ENCODE results near the gene PRDM8.
A peak's percentile ranks its signal among the peaks of the same experiment; 100 is the strongest.

PRDM8 gene

DNA sequence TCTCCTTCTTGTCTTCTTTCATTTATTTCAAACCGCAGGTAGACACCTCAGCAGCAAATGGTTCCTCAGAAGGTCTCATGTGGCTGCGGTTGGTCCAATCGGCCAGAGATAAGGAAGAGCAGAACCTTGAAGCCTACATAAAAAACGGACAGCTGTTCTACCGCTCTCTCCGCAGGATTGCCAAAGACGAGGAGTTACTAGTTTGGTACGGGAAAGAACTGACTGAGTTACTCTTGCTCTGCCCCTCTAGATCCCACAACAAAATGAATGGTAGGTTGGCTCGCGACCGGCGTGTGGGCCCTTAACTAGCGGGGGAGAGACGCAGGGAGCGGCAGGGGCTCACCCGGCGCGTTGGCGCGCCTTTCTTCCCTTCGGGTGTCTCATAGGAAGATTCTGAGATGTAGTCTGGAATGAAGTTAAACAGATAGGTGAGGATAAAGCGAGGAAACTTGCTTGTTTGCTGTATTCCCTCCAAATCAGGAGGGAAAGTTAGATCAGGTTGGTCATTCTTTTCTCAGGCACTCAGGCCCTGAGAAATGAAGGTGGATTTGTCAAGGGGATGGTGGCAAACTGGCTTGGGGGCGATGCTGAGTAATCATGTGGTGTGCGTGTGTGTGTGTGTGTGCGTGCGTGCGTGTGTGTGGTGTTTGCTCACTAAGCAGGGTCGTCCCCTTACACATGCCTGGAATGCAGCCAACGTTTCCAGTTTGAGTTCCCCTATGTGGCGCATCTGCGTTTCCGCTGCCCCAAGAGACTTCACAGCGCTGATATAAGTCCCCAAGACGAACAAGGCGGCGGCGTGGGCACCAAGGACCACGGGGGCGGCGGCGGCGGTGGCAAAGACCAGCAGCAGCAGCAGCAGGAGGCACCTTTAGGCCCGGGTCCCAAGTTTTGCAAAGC lies 4.2 kb downstream of the PRDM8 start:
- H3K4me3 ChIP-seq (ENCODE audit: low read depth, low read length), result peak overlapping the region; percentile 60
- TF ChIP-seq, protein P1, sequence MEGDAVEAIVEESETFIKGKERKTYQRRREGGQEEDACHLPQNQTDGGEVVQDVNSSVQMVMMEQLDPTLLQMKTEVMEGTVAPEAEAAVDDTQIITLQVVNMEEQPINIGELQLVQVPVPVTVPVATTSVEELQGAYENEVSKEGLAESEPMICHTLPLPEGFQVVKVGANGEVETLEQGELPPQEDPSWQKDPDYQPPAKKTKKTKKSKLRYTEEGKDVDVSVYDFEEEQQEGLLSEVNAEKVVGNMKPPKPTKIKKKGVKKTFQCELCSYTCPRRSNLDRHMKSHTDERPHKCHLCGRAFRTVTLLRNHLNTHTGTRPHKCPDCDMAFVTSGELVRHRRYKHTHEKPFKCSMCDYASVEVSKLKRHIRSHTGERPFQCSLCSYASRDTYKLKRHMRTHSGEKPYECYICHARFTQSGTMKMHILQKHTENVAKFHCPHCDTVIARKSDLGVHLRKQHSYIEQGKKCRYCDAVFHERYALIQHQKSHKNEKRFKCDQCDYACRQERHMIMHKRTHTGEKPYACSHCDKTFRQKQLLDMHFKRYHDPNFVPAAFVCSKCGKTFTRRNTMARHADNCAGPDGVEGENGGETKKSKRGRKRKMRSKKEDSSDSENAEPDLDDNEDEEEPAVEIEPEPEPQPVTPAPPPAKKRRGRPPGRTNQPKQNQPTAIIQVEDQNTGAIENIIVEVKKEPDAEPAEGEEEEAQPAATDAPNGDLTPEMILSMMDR (conservative IDR thresholded peaks at IDR 0.05; ENCODE audit: low read depth, low read length), result no peak
- DNase-seq (ENCODE audit: low read depth), result peak; percentile 49

DNA sequence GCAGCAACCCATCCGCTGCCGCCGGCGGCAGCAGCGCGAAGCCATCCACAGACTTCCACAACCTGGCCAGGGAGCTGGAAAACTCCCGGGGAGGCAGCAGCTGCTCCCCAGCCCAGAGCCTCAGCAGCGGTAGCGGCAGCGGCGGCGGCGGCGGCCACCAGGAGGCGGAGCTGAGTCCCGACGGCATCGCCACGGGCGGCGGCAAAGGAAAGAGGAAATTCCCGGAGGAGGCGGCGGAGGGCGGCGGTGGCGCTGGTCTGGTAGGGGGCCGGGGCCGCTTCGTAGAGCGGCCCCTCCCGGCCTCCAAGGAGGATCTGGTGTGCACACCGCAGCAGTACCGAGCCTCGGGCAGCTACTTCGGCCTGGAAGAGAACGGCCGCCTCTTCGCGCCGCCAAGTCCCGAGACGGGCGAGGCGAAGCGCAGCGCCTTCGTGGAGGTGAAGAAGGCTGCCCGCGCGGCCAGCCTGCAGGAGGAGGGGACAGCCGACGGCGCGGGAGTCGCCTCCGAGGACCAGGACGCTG lies 4.9 kb downstream of the PRDM8 start:
- peak overlapping the region; percentile 60 for H3K4me3 ChIP-seq (ENCODE audit: low read depth, low read length)
- DNase-seq (ENCODE audit: low read depth), result peak; percentile 70
- TF ChIP-seq, protein P1 (conservative IDR thresholded peaks at IDR 0.05; ENCODE audit: low read depth, low read length), result peak; percentile 60

DNA sequence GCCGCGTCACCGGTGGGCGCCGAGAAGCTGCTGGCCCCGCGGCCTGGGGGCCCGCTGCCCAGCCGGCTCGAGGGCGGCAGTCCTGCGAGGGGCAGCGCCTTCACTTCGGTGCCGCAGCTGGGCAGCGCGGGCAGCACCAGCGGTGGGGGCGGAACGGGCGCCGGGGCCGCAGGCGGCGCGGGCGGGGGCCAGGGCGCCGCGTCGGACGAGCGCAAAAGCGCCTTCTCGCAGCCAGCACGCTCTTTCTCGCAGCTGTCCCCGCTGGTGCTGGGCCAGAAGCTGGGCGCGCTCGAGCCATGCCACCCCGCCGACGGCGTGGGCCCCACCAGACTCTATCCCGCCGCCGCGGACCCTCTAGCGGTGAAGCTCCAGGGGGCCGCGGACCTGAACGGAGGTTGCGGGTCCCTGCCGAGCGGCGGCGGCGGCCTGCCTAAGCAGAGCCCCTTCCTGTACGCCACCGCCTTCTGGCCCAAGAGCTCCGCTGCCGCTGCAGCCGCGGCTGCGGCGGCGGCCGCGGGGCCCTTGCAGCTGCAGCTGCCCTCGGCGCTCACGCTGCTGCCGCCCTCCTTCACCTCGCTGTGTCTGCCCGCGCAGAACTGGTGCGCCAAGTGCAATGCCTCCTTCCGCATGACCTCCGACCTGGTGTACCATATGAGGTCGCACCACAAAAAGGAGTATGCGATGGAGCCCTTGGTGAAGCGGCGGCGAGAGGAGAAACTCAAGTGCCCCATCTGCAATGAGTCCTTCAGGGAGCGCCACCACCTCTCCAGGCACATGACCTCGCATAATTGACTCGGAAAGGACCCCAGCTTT lies 5.6 kb downstream of the PRDM8 start:
- peak overlapping the region; percentile 60 for H3K4me3 ChIP-seq (ENCODE audit: low read depth, low read length)
- peak; percentile 35 for DNase-seq (ENCODE audit: low read depth)
- TF ChIP-seq, protein P1 (conservative IDR thresholded peaks at IDR 0.05; ENCODE audit: low read depth, low read length), result no peak

DNA sequence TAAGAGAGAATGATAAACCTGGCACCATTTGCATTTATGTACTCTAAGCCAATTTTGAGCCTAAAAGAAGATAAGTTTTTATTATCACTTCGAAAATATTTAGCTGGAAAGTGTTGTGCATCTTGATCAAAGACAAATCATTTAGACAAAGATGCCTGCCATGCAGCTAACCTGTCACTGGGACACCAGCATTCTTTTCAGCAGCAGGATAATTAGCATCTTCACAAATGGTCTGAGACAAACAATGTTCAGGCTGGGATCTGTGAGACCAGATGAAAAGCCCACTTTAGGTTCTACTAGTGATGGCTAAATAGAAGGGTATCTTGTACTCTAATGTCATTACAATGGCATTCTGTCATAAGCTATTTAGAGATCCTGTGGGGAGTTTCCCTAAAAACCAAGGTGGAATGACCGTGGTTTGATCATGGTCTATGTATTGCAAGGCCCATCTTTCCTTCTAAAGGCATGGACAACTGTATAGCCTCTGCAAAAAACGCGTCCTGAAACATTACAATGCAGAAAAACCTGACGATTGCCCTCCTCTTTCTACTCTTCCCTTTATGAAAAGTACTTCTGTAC lies 7.2 kb downstream of the PRDM8 start:
- TF ChIP-seq, protein P1 (conservative IDR thresholded peaks at IDR 0.05; ENCODE audit: low read depth, low read length), result no peak
- no peak overlapping the region for H3K4me3 ChIP-seq (ENCODE audit: low read depth, low read length)
- DNase-seq (ENCODE audit: low read depth), result no peak

DNA sequence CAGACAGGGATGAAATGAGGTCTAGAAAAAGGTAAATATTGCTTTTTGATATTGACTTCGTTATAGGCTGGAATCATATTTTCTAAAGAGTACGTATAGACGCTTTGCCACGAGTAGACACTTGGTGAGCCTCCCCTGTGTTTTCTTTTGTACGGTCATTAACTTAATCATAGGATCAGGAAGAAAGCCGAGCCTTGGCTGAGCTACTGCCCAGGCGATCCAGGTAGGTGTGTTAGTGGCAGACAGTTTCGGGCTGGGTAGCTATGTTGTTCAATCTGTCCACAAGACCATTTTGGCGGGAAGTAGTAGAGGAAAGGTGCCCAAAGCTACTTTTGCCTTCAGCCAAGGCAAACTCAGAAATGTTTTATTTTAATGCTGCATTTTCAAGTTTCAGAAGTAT lies 8.8 kb downstream of the PRDM8 start:
- no peak for DNase-seq (ENCODE audit: low read depth)
- no peak overlapping the region for H3K4me3 ChIP-seq (ENCODE audit: low read depth, low read length)
- TF ChIP-seq, protein P1 (conservative IDR thresholded peaks at IDR 0.05; ENCODE audit: low read depth, low read length), result no peak

DNA sequence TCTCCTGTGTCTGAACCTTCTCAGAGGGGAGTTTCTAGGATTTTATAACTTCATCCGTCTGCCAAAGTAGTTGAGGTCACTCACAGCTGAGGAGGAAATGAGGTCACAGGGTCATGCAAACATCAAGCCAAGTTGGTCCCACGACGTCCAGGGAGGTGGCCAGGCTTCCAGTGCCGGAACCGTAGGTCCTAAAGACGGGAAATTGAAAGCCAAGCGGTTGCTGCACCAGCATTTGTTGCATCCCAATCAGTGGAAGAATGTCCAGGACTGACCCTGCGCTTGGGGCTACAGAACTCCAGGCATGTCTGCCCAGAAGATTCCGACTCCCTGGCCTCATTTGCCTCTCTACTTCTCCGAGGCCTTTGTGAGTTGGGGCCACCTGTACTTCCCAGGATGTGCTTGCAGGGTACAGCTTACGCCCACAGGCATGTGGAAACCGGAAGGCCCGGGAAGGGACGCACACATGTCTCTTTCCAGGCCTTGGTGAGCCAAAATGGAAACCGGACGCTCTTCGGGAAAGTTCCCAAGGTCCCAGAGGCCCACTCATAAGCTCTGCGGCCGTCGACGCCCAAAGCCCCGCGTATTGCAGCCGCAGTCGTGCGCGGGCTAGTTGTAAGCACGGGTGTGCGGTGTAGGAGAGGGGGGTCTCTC lies 9.3 kb downstream of the PRDM8 start:
- TF ChIP-seq, protein P1 (conservative IDR thresholded peaks at IDR 0.05; ENCODE audit: low read depth, low read length), result no peak
- DNase-seq (ENCODE audit: low read depth), result peak; percentile 79
- H3K4me3 ChIP-seq (ENCODE audit: low read depth, low read length), result no peak overlapping the region
